Stimulated activated CD4-positive, alpha-beta T cell treated with anti-CD3 and anti-CD28 coated beads, Interleukin-12 subunit alpha, Interleukin-12 subunit beta, amount 100 ng/mL, for 48 hours (primary cell): Measurements from ENCODE around the gene CFL2.

Experiments used
- DNase-seq, 3 donors: peaks; one replicate each; pipeline ENCODE4 v3.0.0-alpha.2; 2020; ENCODE audit warnings: low read depth in 2 of 3, low spot score in 1 of 3

The CFL2 gene

GRCh38 chr14:34676516-34677211 is 37.7 kb downstream of the CFL2 start:
- DNase-seq, result no peak

GRCh38 chr14:34673702-34674101 is 40.7 kb downstream of the CFL2 start:
- DNase-seq, result no peak

GRCh38 chr14:34671716-34672115 is 42.7 kb downstream of the CFL2 start:
- DNase-seq, result no peak

GRCh38 chr14:34668111-34668510 is 46.3 kb downstream of the CFL2 start:
- no peak for DNase-seq

- no peak for DNase-seq
Measured at GRCh38 chr14:34667007-34667406, 47.4 kb downstream of the CFL2 start.

GRCh38 chr14:34665785-34666435 is 48.5 kb downstream of the CFL2 start:
- DNase-seq, result no peak

GRCh38 chr14:34662561-34663088 is 51.8 kb downstream of the CFL2 start:
- DNase-seq, result no peak

- no peak for DNase-seq
Measured at GRCh38 chr14:34660796-34661195, 53.6 kb downstream of the CFL2 start.
